H9 (cell line): ENCODE measurements around the gene HAPLN1. TPM values are rescaled to one million over a fixed set of nuclear protein-coding genes. Genes with fewer than 3 reads are reported as not detected.

Experiments
- DNase-seq: peaks from one replicate; pipeline ENCODE4 v3.0.0-alpha.2; 2017
- H2AFZ ChIP-seq: one replicate; pipeline ENCODE4 v1.6.1; 2013; ENCODE audit warnings: mild to moderate bottlenecking, low read length, control low read depth, moderate library complexity
- H2AK5ac ChIP-seq: 2 replicates; pipeline ENCODE4 v1.6.1; 2013; ENCODE audit warnings: low read length, control low read depth, mixed read lengths; ENCODE audit not compliant: insufficient read length
- H2BK120ac ChIP-seq: one replicate; pipeline ENCODE4 v1.6.1; 2013; ENCODE audit warnings: low read depth, mild to moderate bottlenecking, low read length, control low read depth, inconsistent platforms; ENCODE audit not compliant: poor library complexity, severe bottlenecking
- H2BK12ac ChIP-seq: 2 replicates; pipeline ENCODE4 v1.6.1; 2013; ENCODE audit warnings: low read length, control low read depth, mixed read lengths, low read depth; ENCODE audit not compliant: insufficient read length
- H2BK15ac ChIP-seq: 2 replicates; pipeline ENCODE4 v1.6.1; 2013; ENCODE audit warnings: low read depth, low read length, control low read depth
- H2BK20ac ChIP-seq: one replicate; pipeline ENCODE4 v1.6.1; 2013; ENCODE audit warnings: low read depth, mild to moderate bottlenecking, low read length, control low read depth, inconsistent platforms; ENCODE audit not compliant: poor library complexity, severe bottlenecking
- H2BK5ac ChIP-seq: 2 replicates; pipeline ENCODE4 v1.6.1; 2013; ENCODE audit warnings: low read length, control low read depth, mixed read lengths; ENCODE audit not compliant: insufficient read length
- H3K14ac ChIP-seq: 2 replicates; pipeline ENCODE4 v1.6.1; 2013; ENCODE audit warnings: low read length, control low read depth; ENCODE audit not compliant: insufficient read depth
- H3K18ac ChIP-seq: 2 replicates; pipeline ENCODE4 v1.6.1; 2013; ENCODE audit warnings: low read depth, mild to moderate bottlenecking, mixed read lengths, low read length, control low read depth; ENCODE audit not compliant: insufficient read length
- H3K23ac ChIP-seq: 2 replicates; pipeline ENCODE4 v1.6.1; 2013; ENCODE audit warnings: low read length, control low read depth, mixed read lengths, low read depth; ENCODE audit not compliant: insufficient read length
- H3K23me2 ChIP-seq: 2 replicates; pipeline ENCODE4 v1.6.1; 2013; ENCODE audit warnings: low read depth, mild to moderate bottlenecking, mixed read lengths, low read length, control low read depth; ENCODE audit not compliant: insufficient read length, poor library complexity, severe bottlenecking
- H3K27ac ChIP-seq: 2 replicates; pipeline ENCODE4 v1.5.1; 2013; ENCODE audit warnings: low read length, control low read depth, mixed read lengths, low read depth; ENCODE audit not compliant: insufficient read length
- H3K27me3 ChIP-seq: 2 replicates; pipeline ENCODE4 v1.6.1; 2013; ENCODE audit warnings: low read length, control low read depth, inconsistent platforms; ENCODE audit not compliant: insufficient read depth
- H3K4ac ChIP-seq: 2 replicates; pipeline ENCODE4 v1.6.1; 2013; ENCODE audit warnings: low read depth, mild to moderate bottlenecking, control low read depth, inconsistent platforms, low read length, moderate library complexity
- H3K4me1 ChIP-seq: 2 replicates; pipeline ENCODE4 v1.6.1; 2013; ENCODE audit warnings: low read length, control low read depth, inconsistent platforms; ENCODE audit not compliant: insufficient read depth
- H3K4me2 ChIP-seq: 2 replicates; pipeline ENCODE4 v1.6.1; 2013; ENCODE audit warnings: low read length, control low read depth, mixed read lengths; ENCODE audit not compliant: insufficient read length, insufficient read depth
- H3K56ac ChIP-seq: 2 replicates; pipeline ENCODE4 v1.6.1; 2013; ENCODE audit warnings: low read depth, mild to moderate bottlenecking, mixed read lengths, low read length, control low read depth; ENCODE audit not compliant: insufficient read length
- H3K79me1 ChIP-seq: 2 replicates; pipeline ENCODE4 v1.6.1; 2013; ENCODE audit warnings: low read depth, mild to moderate bottlenecking, moderate library complexity, low read length, control low read depth, inconsistent platforms; ENCODE audit not compliant: insufficient read depth, poor library complexity, severe bottlenecking
- H3K79me2 ChIP-seq: 2 replicates; pipeline ENCODE4 v1.6.1; 2013; ENCODE audit warnings: low read length, control low read depth, inconsistent platforms; ENCODE audit not compliant: insufficient read depth
- H3K9ac ChIP-seq: 2 replicates; pipeline ENCODE4 v1.6.1; 2013; ENCODE audit warnings: low read length, control low read depth, mixed read lengths; ENCODE audit not compliant: insufficient read length; ENCODE audit errors: extremely low read depth
- H3K9me3 ChIP-seq: one replicate; pipeline ENCODE4 v1.6.1; 2013; ENCODE audit warnings: low read depth, low read length, inconsistent platforms; ENCODE audit not compliant: control insufficient read depth
- H3T11ph ChIP-seq: one replicate; pipeline ENCODE4 v1.6.1; 2013; ENCODE audit warnings: mild to moderate bottlenecking, low read length, control low read depth, inconsistent platforms
- H4K20me1 ChIP-seq: one replicate; pipeline ENCODE4 v1.6.1; 2013; ENCODE audit not compliant: control insufficient read depth, insufficient read length, insufficient read depth
- H4K5ac ChIP-seq: 2 replicates; pipeline ENCODE4 v1.6.1; 2013; ENCODE audit warnings: low read depth, mild to moderate bottlenecking, mixed read lengths, low read length, control low read depth; ENCODE audit not compliant: insufficient read length
- H4K8ac ChIP-seq: replicated peaks from 2 replicates; pipeline ENCODE4 v1.6.1; 2013; ENCODE audit warnings: low read length, control low read depth, mixed read lengths, low read depth; ENCODE audit not compliant: insufficient read length
- H4K91ac ChIP-seq: 2 replicates; pipeline ENCODE4 v1.6.1; 2013; ENCODE audit warnings: low read depth, mild to moderate bottlenecking, moderate library complexity, mixed read lengths, low read length, control low read depth; ENCODE audit not compliant: insufficient read length
- H3K27ac Mint-ChIP-seq, 3 experiments: 2 replicates in 2 of 3; 3 replicates in 1 of 3; pipeline ENCODE4 v1.8.0; 2020 to 2021; ENCODE audit warnings: mixed read lengths in 3 of 3, mild to moderate bottlenecking in 1 of 3, moderate library complexity in 1 of 3
- H3K27me3 Mint-ChIP-seq: 2 replicates; pipeline ENCODE4 v1.8.0; 2021; ENCODE audit warnings: low read depth, mild to moderate bottlenecking, moderate library complexity, mixed read lengths
- H3K36me3 Mint-ChIP-seq, 3 experiments: 2 replicates in 2 of 3; 3 replicates in 1 of 3; pipeline ENCODE4 v1.8.0; 2020 to 2021; ENCODE audit warnings: low read depth in 3 of 3, mixed read lengths in 3 of 3; ENCODE audit not compliant: insufficient read depth in 1 of 3
- H3K4me1 Mint-ChIP-seq, 2 experiments: 2 replicates each; pipeline ENCODE4 v1.8.0; 2020; ENCODE audit warnings: mixed read lengths in 2 of 2
- H3K4me3 Mint-ChIP-seq, 2 experiments: 2 replicates in 1 of 2; 3 replicates in 1 of 2; pipeline ENCODE4 v1.8.0; 2020 to 2021; ENCODE audit warnings: mild to moderate bottlenecking in 2 of 2, mixed read lengths in 2 of 2, moderate library complexity in 1 of 2
- H3K9me3 Mint-ChIP-seq, 2 experiments: 2 replicates in 1 of 2; 3 replicates in 1 of 2; pipeline ENCODE4 v1.8.0; 2020; ENCODE audit warnings: mild to moderate bottlenecking in 2 of 2, mixed read lengths in 2 of 2, moderate library complexity in 1 of 2
- WGBS: extraction: QIAGEN DNeasy Blood & Tissue Kit; methylation state at CpG from one replicate; pipeline ENCODE4 v1.1.7; 2013; ENCODE audit warnings: missing lambda C conversion rate, low lambda C conversion rate, mixed read lengths; ENCODE audit not compliant: insufficient read length; ENCODE audit errors: extremely low coverage; 5-methylcytosine and 5-hydroxymethylcytosine counted together
- total RNA-seq: library from RNA; stranded (reverse); gene quantifications from 2 replicates; pipeline ENCODE4 v1.2.1, GENCODE V29; 2021
- TF ChIP-seq, protein P1 (sequence below): fragments of 200-600 bp; sonication (generic); conservative IDR thresholded peaks from 3 replicates; pipeline ENCODE4 v1.8.0; 2021; ENCODE audit warnings: antibody characterized with exemption, mild to moderate bottlenecking

Gene HAPLN1
- total RNA-seq, 1 experiment from 2014 or later = 0.22 TPM

DNA sequence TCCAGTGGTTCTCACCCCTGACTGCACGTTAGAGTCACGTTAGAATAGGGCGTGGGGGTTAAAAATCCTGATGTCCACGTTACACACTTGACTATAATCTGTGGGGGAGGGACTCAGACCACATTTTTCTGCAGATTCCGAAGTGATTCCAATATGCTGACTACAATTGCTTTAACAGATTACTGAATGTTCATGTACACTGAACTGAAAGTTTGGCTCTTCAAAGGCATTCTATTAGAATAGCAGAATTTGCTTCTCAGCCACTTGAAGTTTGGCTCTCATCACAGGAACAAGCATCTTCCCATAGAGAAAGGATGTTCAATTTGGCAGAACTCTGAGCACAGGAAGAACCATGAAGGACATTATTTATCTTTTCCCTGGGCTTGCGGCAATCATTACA, 84.5 kb downstream of the HAPLN1 start:
- Mint-ChIP-seq H3K4me3 (no peak overlapping the region), H3K9me3 (no peaks in the 10 kb centered on the region), H3K36me3 (no peaks in the 10 kb centered on the region), H3K27me3 (no peaks in the 10 kb centered on the region), H3K27ac (no peak overlapping the region), H3K4me1 (no peaks in the 10 kb centered on the region)
- Histone ChIP-seq H3K4me1 (no peaks in the 10 kb centered on the region), H3K23me2 (no peaks in the 10 kb centered on the region), H3K27me3 (no peaks in the 10 kb centered on the region), H4K91ac (no peak overlapping the region), H3K14ac (no peak overlapping the region), H3K23ac (no peak overlapping the region), H2BK15ac (no peak overlapping the region), H2BK20ac (no peak overlapping the region), H2BK5ac (no peak overlapping the region), H3K4me2 (no peak overlapping the region), H3K9me3 (no peaks in the 10 kb centered on the region), H3K56ac (no peak overlapping the region), H2BK120ac (no peak overlapping the region), H2AK5ac (no peak overlapping the region), H3K18ac (no peak overlapping the region), H3K79me2 (no peaks in the 10 kb centered on the region), H3T11ph (no peak overlapping the region), H4K20me1 (no peaks in the 10 kb centered on the region), H4K8ac (no peak overlapping the region), H2AFZ (no peak overlapping the region), H2BK12ac (no peak overlapping the region), H3K27ac (no peak overlapping the region), H3K9ac (no peak overlapping the region), H3K79me1 (no peaks in the 10 kb centered on the region), H3K4ac (no peak overlapping the region), H4K5ac (no peak overlapping the region)
- no peak for DNase-seq
- WGBS = no CpG with 5 or more reads among the region's 6 CpGs
- TF ChIP-seq, protein P1, sequence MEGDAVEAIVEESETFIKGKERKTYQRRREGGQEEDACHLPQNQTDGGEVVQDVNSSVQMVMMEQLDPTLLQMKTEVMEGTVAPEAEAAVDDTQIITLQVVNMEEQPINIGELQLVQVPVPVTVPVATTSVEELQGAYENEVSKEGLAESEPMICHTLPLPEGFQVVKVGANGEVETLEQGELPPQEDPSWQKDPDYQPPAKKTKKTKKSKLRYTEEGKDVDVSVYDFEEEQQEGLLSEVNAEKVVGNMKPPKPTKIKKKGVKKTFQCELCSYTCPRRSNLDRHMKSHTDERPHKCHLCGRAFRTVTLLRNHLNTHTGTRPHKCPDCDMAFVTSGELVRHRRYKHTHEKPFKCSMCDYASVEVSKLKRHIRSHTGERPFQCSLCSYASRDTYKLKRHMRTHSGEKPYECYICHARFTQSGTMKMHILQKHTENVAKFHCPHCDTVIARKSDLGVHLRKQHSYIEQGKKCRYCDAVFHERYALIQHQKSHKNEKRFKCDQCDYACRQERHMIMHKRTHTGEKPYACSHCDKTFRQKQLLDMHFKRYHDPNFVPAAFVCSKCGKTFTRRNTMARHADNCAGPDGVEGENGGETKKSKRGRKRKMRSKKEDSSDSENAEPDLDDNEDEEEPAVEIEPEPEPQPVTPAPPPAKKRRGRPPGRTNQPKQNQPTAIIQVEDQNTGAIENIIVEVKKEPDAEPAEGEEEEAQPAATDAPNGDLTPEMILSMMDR = no peak
